SU-DHL-6 (cell line): Measurements from ENCODE around the gene PARP16.

Experiments used
- EZH2phosphoT487 ChIP-seq: fragments of 200-600 bp; sonication (generic), shearing (Covaris generic); conservative IDR thresholded peaks from 2 replicates; pipeline ENCODE4 v1.6.1; 2018; ENCODE audit warnings: mild to moderate bottlenecking, antibody characterized with exemption, low read length, moderate library complexity, mixed read lengths
- TF ChIP-seq, protein P1 (sequence below): fragments of 200-600 bp; sonication (generic); IDR thresholded peaks from one replicate; pipeline ENCODE4 v1.5.1; 2017; ENCODE audit warnings: antibody characterized with exemption, mild to moderate bottlenecking, low read length, moderate library complexity; ENCODE audit not compliant: insufficient read depth, poor library complexity, severe bottlenecking

DNA sequence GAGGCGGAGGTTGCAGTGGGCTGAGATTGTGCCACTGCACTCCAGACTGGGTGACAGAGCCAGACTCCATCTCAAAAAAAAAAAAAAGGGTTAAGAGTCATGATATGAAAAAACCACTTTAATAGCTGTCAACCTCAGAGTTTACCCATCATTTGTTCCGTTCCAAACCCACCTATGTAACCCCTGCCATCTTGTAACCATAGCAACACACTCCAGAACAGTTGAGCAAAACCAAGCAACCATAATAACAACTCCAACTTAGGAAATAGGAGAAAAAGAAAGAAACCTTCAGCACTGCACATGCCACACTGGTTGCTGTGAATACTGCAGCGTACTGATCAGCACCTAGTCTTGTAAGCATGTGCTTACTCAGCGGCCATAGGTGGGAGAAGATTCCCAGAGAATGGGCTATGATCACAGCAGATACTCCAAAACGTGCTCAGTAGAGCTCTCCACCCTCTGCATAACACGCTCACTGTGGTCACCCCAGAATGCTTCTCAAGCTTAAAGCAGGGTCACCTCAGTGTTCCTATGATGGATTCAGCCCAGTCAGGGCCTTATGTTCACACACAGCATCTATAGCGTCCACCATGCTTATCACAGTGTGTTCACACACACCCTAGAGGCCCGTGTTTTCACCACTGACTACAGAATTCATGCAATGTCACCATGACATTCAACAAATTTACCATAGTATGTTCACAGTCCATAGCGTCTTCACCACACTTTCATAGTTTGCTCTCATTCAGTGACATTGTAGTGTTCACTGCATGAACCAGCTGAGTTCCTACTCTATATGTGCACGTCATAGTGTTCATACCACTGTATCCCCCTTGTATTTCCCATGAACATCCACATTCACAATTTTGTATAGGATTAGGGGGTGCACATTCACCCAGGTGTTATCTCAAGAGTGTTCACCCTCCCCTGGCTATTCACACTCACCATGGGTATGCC lies 68.9 kb downstream of the PARP16 start:
- TF ChIP-seq, protein P1, sequence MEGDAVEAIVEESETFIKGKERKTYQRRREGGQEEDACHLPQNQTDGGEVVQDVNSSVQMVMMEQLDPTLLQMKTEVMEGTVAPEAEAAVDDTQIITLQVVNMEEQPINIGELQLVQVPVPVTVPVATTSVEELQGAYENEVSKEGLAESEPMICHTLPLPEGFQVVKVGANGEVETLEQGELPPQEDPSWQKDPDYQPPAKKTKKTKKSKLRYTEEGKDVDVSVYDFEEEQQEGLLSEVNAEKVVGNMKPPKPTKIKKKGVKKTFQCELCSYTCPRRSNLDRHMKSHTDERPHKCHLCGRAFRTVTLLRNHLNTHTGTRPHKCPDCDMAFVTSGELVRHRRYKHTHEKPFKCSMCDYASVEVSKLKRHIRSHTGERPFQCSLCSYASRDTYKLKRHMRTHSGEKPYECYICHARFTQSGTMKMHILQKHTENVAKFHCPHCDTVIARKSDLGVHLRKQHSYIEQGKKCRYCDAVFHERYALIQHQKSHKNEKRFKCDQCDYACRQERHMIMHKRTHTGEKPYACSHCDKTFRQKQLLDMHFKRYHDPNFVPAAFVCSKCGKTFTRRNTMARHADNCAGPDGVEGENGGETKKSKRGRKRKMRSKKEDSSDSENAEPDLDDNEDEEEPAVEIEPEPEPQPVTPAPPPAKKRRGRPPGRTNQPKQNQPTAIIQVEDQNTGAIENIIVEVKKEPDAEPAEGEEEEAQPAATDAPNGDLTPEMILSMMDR, result no peak
- no peak for TF ChIP-seq EZH2phosphoT487
